ENCODE results near the gene UCN2.

DNA sequence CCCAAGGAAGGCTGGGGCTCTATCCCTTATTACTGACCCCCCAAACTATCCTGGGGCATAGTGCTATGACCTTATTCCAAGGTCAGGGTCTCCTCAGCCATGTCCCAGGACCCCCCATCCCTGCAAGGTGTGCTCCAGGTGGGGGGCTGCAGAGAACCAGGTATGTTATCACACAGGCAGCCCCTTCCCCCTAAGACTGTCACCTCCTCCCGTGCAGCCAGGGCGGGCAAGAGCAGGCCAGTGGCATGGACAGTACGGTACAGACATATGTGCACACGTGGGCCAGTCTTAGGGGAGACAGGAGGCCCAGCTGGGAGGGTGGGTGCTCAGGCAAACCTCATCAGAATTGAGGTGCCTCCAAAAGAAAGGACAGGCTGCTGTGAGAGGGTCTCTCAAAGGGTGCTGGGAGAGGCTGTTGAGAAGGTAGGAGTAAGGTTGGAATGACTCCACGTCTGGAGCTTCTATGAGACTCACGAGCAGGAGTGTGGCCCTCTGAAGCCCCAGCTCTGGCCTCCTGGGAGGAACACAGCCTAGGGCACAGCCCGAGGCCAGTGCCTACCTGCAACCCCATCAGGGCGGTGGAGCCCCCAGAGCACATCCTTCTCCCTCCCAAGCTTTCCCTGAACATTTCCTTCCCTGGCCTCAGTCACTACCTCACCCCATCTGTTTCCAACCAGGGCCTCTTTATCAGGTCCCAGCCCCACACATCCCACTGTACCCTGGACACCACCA is 33.3 kb upstream of the UCN2 start:
- no peak for TF ChIP-seq EZH2 (IDR thresholded peaks at IDR 0.05)
- no peak for TF ChIP-seq POLR2AphosphoS5 (IDR thresholded peaks at IDR 0.05; ENCODE audit: borderline replicate concordance, low read depth, low read length)

All from SK-N-MC (cell line).